H1 (cell line): ENCODE results near the gene OR6C4. TPM values are rescaled to one million over a fixed set of nuclear protein-coding genes. Genes with fewer than 3 reads are reported as not detected.

Experiments used
- CTCF ChIA-PET: fragments of 300-600 bp; sonication (Branson Sonifier 250); formaldehyde crosslinking; loops from one replicate; lab custom pipeline; 2021; ENCODE audit not compliant: partially characterized antibody; lab: Charles Lee
- POLR2A ChIA-PET: fragments of 300-600 bp; sonication (Branson Sonifier 250); formaldehyde crosslinking; loops from one replicate; lab custom pipeline; 2021; ENCODE audit warnings: inconsistent platforms; ENCODE audit not compliant: partially characterized antibody; lab: Charles Lee
- DNase-seq, 2 experiments: peaks; one replicate each; pipeline versions ENCODE4 v3.0.0 to v3.0.0-alpha.2; 2010 to 2022; ENCODE audit warnings: low spot score in 2 of 2, low read depth in 1 of 2, mixed read lengths in 1 of 2
- FAIRE-seq: peaks from 2 replicates; lab custom pipeline; 2011; peaks lifted over from hg19 to GRCh38; lab: Jason Lieb, UNC
- H2AFZ ChIP-seq: 2 replicates; pipeline ENCODE4 v1.8.1; 2012; ENCODE audit warnings: low read length, inconsistent platforms
- H2AK5ac ChIP-seq: 2 replicates; pipeline ENCODE4 v1.6.1; 2013; ENCODE audit warnings: low read depth, low read length
- H2BK120ac ChIP-seq: replicated peaks from 2 replicates; pipeline ENCODE3; 2013; ENCODE audit warnings: low read depth, low read length, inconsistent platforms
- H2BK12ac ChIP-seq: 2 replicates; pipeline ENCODE4 v1.6.1; 2013; ENCODE audit warnings: low read depth, low read length
- H2BK15ac ChIP-seq: 2 replicates; pipeline ENCODE4 v1.6.1; 2013; ENCODE audit warnings: low read length
- H2BK20ac ChIP-seq: 2 replicates; pipeline ENCODE4 v1.6.1; 2013; ENCODE audit warnings: low read length
- H2BK5ac ChIP-seq: 2 replicates; pipeline ENCODE4 v1.6.1; 2013; ENCODE audit warnings: low read depth, low read length
- H3K14ac ChIP-seq: 2 replicates; pipeline ENCODE4 v1.6.1; 2013; ENCODE audit warnings: inconsistent platforms; ENCODE audit not compliant: insufficient read length
- H3K18ac ChIP-seq: 2 replicates; pipeline ENCODE4 v1.6.1; 2013; ENCODE audit warnings: low read length; ENCODE audit errors: extremely low read depth
- H3K23ac ChIP-seq: 2 replicates; pipeline ENCODE4 v1.6.1; 2013; ENCODE audit warnings: inconsistent platforms; ENCODE audit not compliant: insufficient read length
- H3K23me2 ChIP-seq: 2 replicates; pipeline ENCODE4 v1.6.1; 2013; ENCODE audit warnings: low read depth, low read length
- H3K27ac ChIP-seq: 2 replicates; pipeline ENCODE4 v1.6.1; 2011; ENCODE audit warnings: low read depth, low read length, inconsistent platforms
- H3K27me3 ChIP-seq, 4 experiments: replicated peaks in 1 of 4; 1 replicate in 1 of 4; 2 replicates in 3 of 4; pipeline versions ENCODE4 v1.6.1 to v1.8.1; 2011 to 2013; ENCODE audit warnings: low read length in 3 of 4, mild to moderate bottlenecking in 3 of 4, inconsistent platforms in 2 of 4, mixed read lengths in 2 of 4, moderate library complexity in 1 of 4; ENCODE audit not compliant: control insufficient read depth in 3 of 4, insufficient read depth in 3 of 4; ENCODE audit errors: extremely low read depth in 1 of 4
- H3K36me3 ChIP-seq, 4 experiments: 2 replicates each; pipeline versions ENCODE4 v1.6.1 to v1.8.1; 2011 to 2013; ENCODE audit warnings: mild to moderate bottlenecking in 4 of 4, low read length in 3 of 4, moderate library complexity in 2 of 4, control low read depth in 1 of 4, inconsistent platforms in 1 of 4; ENCODE audit not compliant: insufficient read depth in 4 of 4, control insufficient read depth in 2 of 4
- H3K4ac ChIP-seq: replicated peaks from 2 replicates; pipeline ENCODE3; 2013; ENCODE audit warnings: low read length, low read depth, mixed read lengths, inconsistent platforms; ENCODE audit not compliant: insufficient read length
- H3K4me1 ChIP-seq, 4 experiments: replicated peaks in 1 of 4; 1 replicate in 1 of 4; 2 replicates in 3 of 4; pipeline versions ENCODE4 v1.6.1 to v1.8.1; 2011 to 2013; ENCODE audit warnings: low read length in 3 of 4, inconsistent platforms in 2 of 4, mixed read lengths in 1 of 4; ENCODE audit not compliant: insufficient read depth in 4 of 4, control insufficient read depth in 3 of 4
- H3K4me2 ChIP-seq, 2 experiments: 2 replicates each; pipeline versions ENCODE4 v1.6.1 to v1.8.1; 2011 to 2013; ENCODE audit warnings: low read depth in 2 of 2, low read length in 2 of 2, control low read depth in 1 of 2, inconsistent platforms in 1 of 2, mild to moderate bottlenecking in 1 of 2; ENCODE audit not compliant: insufficient read depth in 1 of 2
- H3K4me3 ChIP-seq, 4 experiments: fragments of 200-600, 300-600 bp in 1 of 4; sonication (generic), shearing (Covaris generic), sonication (Bioruptor Twin) in 1 of 4; 2 replicates each; pipeline versions ENCODE4 v1.5.1 to v1.8.1; 2011 to 2016; ENCODE audit warnings: low read length in 4 of 4, low read depth in 3 of 4, control low read depth in 2 of 4, inconsistent platforms in 2 of 4, mild to moderate bottlenecking in 2 of 4, mixed read lengths in 1 of 4, moderate library complexity in 1 of 4; ENCODE audit not compliant: insufficient read depth in 2 of 4; ENCODE audit errors: extremely low read depth in 1 of 4
- H3K56ac ChIP-seq: replicated peaks from 2 replicates; pipeline ENCODE3; 2013; ENCODE audit warnings: low read depth, mild to moderate bottlenecking, mixed read lengths, low read length, inconsistent platforms; ENCODE audit not compliant: insufficient read length
- H3K79me1 ChIP-seq: 2 replicates; pipeline ENCODE4 v1.6.1; 2013; ENCODE audit warnings: low read depth, low read length, control low read depth
- H3K79me2 ChIP-seq, 2 experiments: 2 replicates each; pipeline versions ENCODE4 v1.6.1 to v1.8.1; 2012 to 2013; ENCODE audit warnings: low read length in 2 of 2, mild to moderate bottlenecking in 2 of 2, inconsistent platforms in 1 of 2; ENCODE audit not compliant: insufficient read depth in 2 of 2, control insufficient read depth in 1 of 2
- H3K9ac ChIP-seq, 4 experiments: replicated peaks in 1 of 4; 1 replicate in 1 of 4; 2 replicates in 3 of 4; pipeline versions ENCODE4 v1.6.1 to v1.8.1; 2011 to 2013; ENCODE audit warnings: low read depth in 3 of 4, low read length in 3 of 4, control low read depth in 2 of 4, mild to moderate bottlenecking in 2 of 4, moderate library complexity in 2 of 4, inconsistent platforms in 1 of 4; ENCODE audit errors: extremely low read depth in 1 of 4
- H3K9me3 ChIP-seq, 2 experiments: 2 replicates each; pipeline versions ENCODE4 v1.6.1 to v1.8.1; 2012 to 2013; ENCODE audit warnings: mild to moderate bottlenecking in 2 of 2, moderate library complexity in 2 of 2, control low read depth in 1 of 2, inconsistent platforms in 1 of 2, low read depth in 1 of 2, low read length in 1 of 2, mixed read lengths in 1 of 2; ENCODE audit not compliant: insufficient read depth in 2 of 2
- H4K20me1 ChIP-seq, 2 experiments: replicated peaks in 1 of 2; 2 replicates each; pipeline versions ENCODE3 to v1.8.1; 2011 to 2013; ENCODE audit warnings: inconsistent platforms in 2 of 2, low read length in 2 of 2, mild to moderate bottlenecking in 1 of 2; ENCODE audit not compliant: insufficient read depth in 2 of 2, control insufficient read depth in 1 of 2
- H4K5ac ChIP-seq: 2 replicates; pipeline ENCODE4 v1.6.1; 2013; ENCODE audit warnings: low read length, low read depth, mixed read lengths, inconsistent platforms; ENCODE audit not compliant: insufficient read length
- H4K8ac ChIP-seq: 2 replicates; pipeline ENCODE4 v1.8.0; 2013; ENCODE audit warnings: mild to moderate bottlenecking, moderate library complexity, low read length, inconsistent platforms; ENCODE audit not compliant: insufficient read depth; ENCODE audit errors: extremely low read depth
- H4K91ac ChIP-seq: replicated peaks from 2 replicates; pipeline ENCODE3; 2013; ENCODE audit warnings: low read length, mixed read lengths, inconsistent platforms; ENCODE audit not compliant: insufficient read length
- BACH1 ChIP-seq: IDR thresholded peaks from 2 replicates; pipeline ENCODE4 v1.6.1; 2012; ENCODE audit warnings: low read length, improper control_type of control experiment
- BCL11A ChIP-seq, 2 experiments: IDR thresholded peaks; one replicate each; pipeline ENCODE4 v1.6.1; 2011; ENCODE audit warnings: low read depth in 2 of 2, low read length in 2 of 2, mild to moderate bottlenecking in 2 of 2
- CBX8 ChIP-seq: fragments of 300-800, 300-1000 bp; sonication (generic); IDR thresholded peaks from 2 replicates; pipeline ENCODE4 v1.7.1; 2016; ENCODE audit warnings: low read depth, low read length, borderline replicate concordance
- CTCF ChIP-seq, 3 experiments: IDR thresholded peaks; 1 replicate in 2 of 3; 2 replicates in 1 of 3; pipeline versions ENCODE4 v1.5.1 to v1.6.1; 2011; ENCODE audit warnings: low read length in 3 of 3, mild to moderate bottlenecking in 3 of 3, inconsistent platforms in 2 of 3, low read depth in 1 of 3, moderate library complexity in 1 of 3; ENCODE audit not compliant: insufficient read depth in 1 of 3; ENCODE audit errors: control extremely low read depth in 1 of 3
- EGR1 ChIP-seq: IDR thresholded peaks from 2 replicates; pipeline ENCODE4 v1.6.1; 2011; ENCODE audit warnings: low read depth, low read length, borderline replicate concordance
- EZH2 ChIP-seq: fragments of 200-600 bp; sonication (generic); IDR thresholded peaks from 2 replicates; pipeline ENCODE4 v1.7.1; 2012; ENCODE audit warnings: low read depth, mild to moderate bottlenecking, moderate library complexity, low read length, inconsistent platforms; ENCODE audit not compliant: severe bottlenecking
- KDM4A ChIP-seq: IDR thresholded peaks from one replicate; pipeline ENCODE4 v1.7.1; 2012; ENCODE audit warnings: low read depth, mild to moderate bottlenecking, moderate library complexity, low read length, inconsistent platforms; ENCODE audit not compliant: severe bottlenecking
- NANOG ChIP-seq: IDR thresholded peaks from 2 replicates; pipeline ENCODE4 v1.6.1; 2011; ENCODE audit warnings: low read length, low read depth, mild to moderate bottlenecking, inconsistent platforms; ENCODE audit not compliant: insufficient read depth, poor library complexity, severe bottlenecking
- PHF8 ChIP-seq: fragments of 200-600 bp; sonication (generic); conservative IDR thresholded peaks from 2 replicates; pipeline ENCODE4 v1.7.1; 2012; ENCODE audit warnings: low read depth, mild to moderate bottlenecking, inconsistent platforms, low read length, moderate library complexity
- RXRA ChIP-seq: IDR thresholded peaks from 2 replicates; pipeline ENCODE4 v1.6.1; 2011; ENCODE audit warnings: low read depth, mild to moderate bottlenecking, low read length, moderate library complexity; ENCODE audit not compliant: insufficient read depth
- SAP30 ChIP-seq: fragments of 300-600 bp; sonication (generic); IDR thresholded peaks from 2 replicates; pipeline ENCODE4 v1.7.1; 2012; ENCODE audit warnings: low read length, moderate library complexity, mild to moderate bottlenecking, inconsistent platforms; ENCODE audit not compliant: insufficient read depth, insufficient replicate concordance
- SIRT6 ChIP-seq: IDR thresholded peaks from one replicate; pipeline ENCODE4 v1.7.1; 2012; ENCODE audit warnings: low read length, inconsistent platforms
- WGBS, 2 experiments: shearing (Covaris generic) in 1 of 2; methylation state at CpG; one replicate each; pipeline versions ENCODE4 v1.1.6 to v1.1.7; 2013 to 2015; ENCODE audit warnings: low lambda C conversion rate in 2 of 2, mixed read lengths in 2 of 2, inconsistent platforms in 1 of 2, low coverage in 1 of 2, missing lambda C conversion rate in 1 of 2; ENCODE audit not compliant: insufficient replicate concordance in 2 of 2, insufficient coverage in 1 of 2, insufficient read length in 1 of 2; ENCODE audit errors: extremely low coverage in 1 of 2, missing lambda C conversion rate in 1 of 2; 5-methylcytosine and 5-hydroxymethylcytosine counted together
- polyA plus RNA-seq, 7 experiments: library from polyadenylated mRNA; depleted of rRNA in 3 of 7; stranded (reverse) in 5 of 7; unstranded in 2 of 7; fragments of >200 nt in 5 of 7; fragments of 200-250 nt in 2 of 7; gene quantifications; 1 replicate in 5 of 7; 2 replicates in 1 of 7; 4 replicates in 1 of 7; pipeline versions ENCODE4 v1.2.1 to v1.2.3, GENCODE V29; 2011 to 2013; ENCODE audit warnings: missing spikeins in 2 of 7, mixed read lengths in 2 of 7
- total RNA-seq: library from RNA; stranded (reverse); fragmentation: NEBNext Ultra II Directional; extraction: Animal tissue kit (Norgen Biotek cat#: 25700); gene quantifications from 2 replicates; pipeline ENCODE4 v1.2.1, GENCODE V29; 2021

Gene OR6C4
- total and polyA plus RNA-seq, 2 of the 8 experiments (the other 6 are each of a cell fraction or from before 2014, with no cell fraction given) = not detected

GRCh38 chr12:55582066-55582465 is 32.7 kb downstream of the OR6C4 start:
- no peak for DNase-seq
- H3K79me1 ChIP-seq = no peaks in the 10 kb centered on the region
- no peak overlapping the region for H3K18ac ChIP-seq
- H4K20me1 ChIP-seq = no peaks in the 10 kb centered on the region
- H3K36me3 ChIP-seq = no peaks in the 10 kb centered on the region
- no peaks in the 10 kb centered on the region for H3K23me2 ChIP-seq
- no peak overlapping the region for H2AK5ac ChIP-seq
- H2AFZ ChIP-seq = no peak overlapping the region
- no peak overlapping the region for H2BK12ac ChIP-seq
- H2BK5ac ChIP-seq = no peak overlapping the region
- CTCF ChIA-PET = no interaction called here
- H3K4me2 ChIP-seq = no peak overlapping the region
- H3K79me2 ChIP-seq = no peaks in the 10 kb centered on the region
- no peak overlapping the region for H3K56ac ChIP-seq
- TF ChIP-seq RXRA (no peak), NANOG (no peak), EGR1 (no peak), BACH1 (no peak), PHF8 (no peak), BCL11A (IDR thresholded peaks at IDR 0.05; ENCODE audit: low read depth in 2 of 2, low read length in 2 of 2) (no peak), SAP30 (no peak), CBX8 (no peak), EZH2 (no peak), SIRT6 (no peak), CTCF (IDR thresholded peaks at IDR 0.05; ENCODE audit: control extremely low read depth in 1 of 3, insufficient read depth in 1 of 3, low read depth in 1 of 3, low read length in 3 of 3) (no peak), KDM4A (no peak)
- TF ChIP-seq, all 59 proteins: peak for 0
- POLR2A ChIA-PET = no interaction called here
- no peaks in the 10 kb centered on the region for H3K27me3 ChIP-seq
- peaks cover 2 to 5% of the 10 kb centered on the region in 2 experiments; a peak in 1 of 4 replicates for H3K9me3 ChIP-seq
- H4K91ac ChIP-seq = no peak overlapping the region
- H4K5ac ChIP-seq = no peak overlapping the region
- no peak overlapping the region for H4K8ac ChIP-seq
- H2BK15ac ChIP-seq = no peak overlapping the region
- WGBS, 2 experiments = 97% methylated on average over 2 of the region's 2 CpGs; no CpG with 5 or more reads in 1 of the 2 experiments
- no peaks in the 10 kb centered on the region for H3K4me1 ChIP-seq
- no peak overlapping the region for H3K9ac ChIP-seq
- H3K23ac ChIP-seq = no peak overlapping the region
- no peak overlapping the region for H3K14ac ChIP-seq
- no peak overlapping the region for H3K4ac ChIP-seq
- FAIRE-seq = no peak
- no peak overlapping the region for H2BK20ac ChIP-seq
- no peak overlapping the region for H3K4me3 ChIP-seq
- no peak overlapping the region for H2BK120ac ChIP-seq
- H3K27ac ChIP-seq = no peak overlapping the region
